ENCODE measurements around the gene PGS1. TPM values are rescaled to one million over a fixed set of nuclear protein-coding genes. Genes with fewer than 3 reads are reported as not detected.

PGS1 gene
- total and polyA plus RNA-seq, 2 donors, result 33.7 to 44.0 TPM

DNA sequence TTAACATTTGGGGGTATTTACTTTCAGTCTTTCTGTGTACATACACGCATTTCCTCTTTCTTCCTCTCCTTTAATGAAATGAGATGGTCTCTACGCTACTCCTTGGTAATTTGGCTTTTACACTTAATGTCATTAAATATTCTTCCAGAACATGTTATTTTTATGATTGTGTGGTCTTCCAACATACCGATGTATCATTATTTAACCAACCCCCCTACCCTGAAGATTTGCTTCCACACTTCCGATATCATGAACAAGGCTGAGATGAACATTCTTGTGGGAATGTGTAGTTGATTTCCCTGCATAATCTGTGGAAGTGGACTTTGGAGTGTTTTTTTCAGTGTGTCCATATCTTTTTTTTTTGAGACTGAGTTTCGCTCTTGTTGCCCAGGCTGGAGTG, 2.3 kb upstream of the PGS1 start:
- Histone ChIP-seq H3K4me3 (ENCODE audit: low read depth, low read length) (no peak overlapping the region), H3K36me3 (ENCODE audit: insufficient read depth) (no peaks in the 10 kb centered on the region), H3K4me1 (ENCODE audit: insufficient read depth) (no peaks in the 10 kb centered on the region), H3K27ac (ENCODE audit: low read depth) (no peak overlapping the region)
- 86% methylated on average over 5 of the region's 5 CpGs for WGBS
- no peak for DNase-seq (ENCODE audit: extremely low spot score)

DNA sequence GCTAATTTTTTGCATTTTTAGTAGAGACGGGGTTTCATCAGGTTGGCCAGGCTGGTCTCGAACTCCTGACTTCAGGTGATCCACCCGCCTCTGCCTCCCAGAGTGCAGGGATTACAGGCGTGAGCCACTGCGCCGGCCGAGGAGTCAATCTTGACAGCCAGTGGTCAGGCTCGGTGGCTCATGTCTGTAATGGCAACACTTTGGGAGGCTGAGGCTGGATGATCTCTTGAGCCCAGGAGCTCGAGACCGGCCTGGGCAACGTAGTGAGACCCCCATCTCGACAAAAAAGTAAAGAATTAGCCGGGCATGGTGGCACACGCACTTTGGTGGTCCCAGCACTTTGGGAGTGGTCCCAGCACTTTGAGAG, 608 bp upstream of the PGS1 start:
- 50% methylated on average over 14 of the region's 14 CpGs for WGBS
- DNase-seq (ENCODE audit: extremely low spot score), result no peak
- H3K4me3 ChIP-seq (ENCODE audit: low read depth, low read length), result peak overlapping the region; percentile 88
- no peaks in the 10 kb centered on the region for H3K4me1 ChIP-seq (ENCODE audit: insufficient read depth)
- no peaks in the 10 kb centered on the region for H3K36me3 ChIP-seq (ENCODE audit: insufficient read depth)
- H3K27ac ChIP-seq (ENCODE audit: low read depth), result peak overlapping the region; percentile 85

- Histone ChIP-seq H3K4me3 (ENCODE audit: low read depth, low read length) (peak overlapping the region; percentile 88), H3K27ac (ENCODE audit: low read depth) (peak overlapping the region; percentile 85), H3K36me3 (ENCODE audit: insufficient read depth) (no peaks in the 10 kb centered on the region), H3K4me1 (ENCODE audit: insufficient read depth) (no peaks in the 10 kb centered on the region)
- no peak for DNase-seq (ENCODE audit: extremely low spot score)
- 6% methylated on average over 7 of the region's 7 CpGs for WGBS
Measured at GRCh38 chr17:78379131-78379491, 662 bp downstream of the PGS1 start.

GRCh38 chr17:78380370-78380769, 1.9 kb downstream of the PGS1 start:
- H3K4me3 ChIP-seq (ENCODE audit: low read depth, low read length), result no peak overlapping the region
- H3K4me1 ChIP-seq (ENCODE audit: insufficient read depth), result no peaks in the 10 kb centered on the region
- no peak for DNase-seq (ENCODE audit: extremely low spot score)
- no peaks in the 10 kb centered on the region for H3K36me3 ChIP-seq (ENCODE audit: insufficient read depth)
- H3K27ac ChIP-seq (ENCODE audit: low read depth), result no peak overlapping the region
- 86% methylated on average over 5 of the region's 5 CpGs for WGBS

DNA sequence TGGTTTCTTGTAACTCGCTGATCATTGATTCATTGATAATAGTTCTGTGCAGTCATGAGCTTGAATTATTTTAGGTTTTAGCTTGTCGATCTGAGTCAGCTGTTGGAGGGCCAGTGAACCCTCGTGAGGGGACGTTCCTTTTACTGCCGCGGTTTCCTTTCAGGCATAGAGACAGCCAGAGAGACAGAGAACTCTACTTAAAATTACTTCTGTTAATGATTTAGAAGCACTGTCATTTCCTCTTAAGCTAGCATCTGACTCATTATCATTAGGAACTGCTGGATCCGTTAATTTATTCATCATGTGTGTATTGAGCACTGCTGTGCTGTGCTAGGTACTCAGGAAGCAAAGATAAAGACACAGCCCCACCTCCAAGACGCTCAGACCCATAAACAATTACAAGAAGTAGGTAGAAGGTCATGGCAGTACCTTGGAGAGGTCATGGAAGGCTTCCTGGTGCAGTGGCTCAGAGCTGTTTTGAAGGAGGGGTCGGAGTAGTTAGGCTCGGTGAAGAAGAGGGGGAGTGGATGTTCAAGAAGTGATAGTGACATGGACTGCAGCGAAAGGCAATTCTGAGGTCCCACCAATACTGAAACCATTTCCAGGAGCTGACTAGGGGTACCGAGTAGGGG, 3.3 kb downstream of the PGS1 start:
- Histone ChIP-seq H3K4me1 (ENCODE audit: insufficient read depth) (no peaks in the 10 kb centered on the region), H3K27ac (ENCODE audit: low read depth) (no peak overlapping the region), H3K36me3 (ENCODE audit: insufficient read depth) (no peaks in the 10 kb centered on the region), H3K4me3 (ENCODE audit: low read depth, low read length) (no peak overlapping the region)
- 61% methylated on average over 12 of the region's 12 CpGs for WGBS
- DNase-seq (ENCODE audit: extremely low spot score), result no peak

GRCh38 chr17:78383725-78384471, 5.4 kb downstream of the PGS1 start:
- peaks cover 2% of the 10 kb centered on the region for H3K4me1 ChIP-seq (ENCODE audit: insufficient read depth)
- no peak overlapping the region for H3K4me3 ChIP-seq (ENCODE audit: low read depth, low read length)
- H3K36me3 ChIP-seq (ENCODE audit: insufficient read depth), result no peaks in the 10 kb centered on the region
- no peak for DNase-seq (ENCODE audit: extremely low spot score)
- WGBS, result 38% methylated on average over 15 of the region's 15 CpGs
- H3K27ac ChIP-seq (ENCODE audit: low read depth), result peak overlapping the region; percentile 89

GRCh38 chr17:78384479-78385175, 6.2 kb downstream of the PGS1 start:
- H3K4me3 ChIP-seq (ENCODE audit: low read depth, low read length), result no peak overlapping the region
- no peak for DNase-seq (ENCODE audit: extremely low spot score)
- H3K27ac ChIP-seq (ENCODE audit: low read depth), result peak overlapping the region; percentile 81
- H3K4me1 ChIP-seq (ENCODE audit: insufficient read depth), result peaks cover 2% of the 10 kb centered on the region
- WGBS, result 81% methylated on average over 23 of the region's 23 CpGs
- no peaks in the 10 kb centered on the region for H3K36me3 ChIP-seq (ENCODE audit: insufficient read depth)

- Histone ChIP-seq H3K27ac (ENCODE audit: low read depth) (no peak overlapping the region), H3K4me1 (ENCODE audit: insufficient read depth) (peaks cover 2% of the 10 kb centered on the region), H3K36me3 (ENCODE audit: insufficient read depth) (no peaks in the 10 kb centered on the region), H3K4me3 (ENCODE audit: low read depth, low read length) (no peak overlapping the region)
- no peak for DNase-seq (ENCODE audit: extremely low spot score)
- 45% methylated on average over 10 of the region's 10 CpGs for WGBS
Measured at GRCh38 chr17:78387977-78388941, 9.8 kb downstream of the PGS1 start.

GRCh38 chr17:78390241-78391050, 12.0 kb downstream of the PGS1 start:
- peaks cover 2% of the 10 kb centered on the region for H3K4me1 ChIP-seq (ENCODE audit: insufficient read depth)
- H3K4me3 ChIP-seq (ENCODE audit: low read depth, low read length), result no peak overlapping the region
- H3K27ac ChIP-seq (ENCODE audit: low read depth), result no peak overlapping the region
- 69% methylated on average over 15 of the region's 15 CpGs for WGBS
- H3K36me3 ChIP-seq (ENCODE audit: insufficient read depth), result no peaks in the 10 kb centered on the region
- no peak for DNase-seq (ENCODE audit: extremely low spot score)

DNA sequence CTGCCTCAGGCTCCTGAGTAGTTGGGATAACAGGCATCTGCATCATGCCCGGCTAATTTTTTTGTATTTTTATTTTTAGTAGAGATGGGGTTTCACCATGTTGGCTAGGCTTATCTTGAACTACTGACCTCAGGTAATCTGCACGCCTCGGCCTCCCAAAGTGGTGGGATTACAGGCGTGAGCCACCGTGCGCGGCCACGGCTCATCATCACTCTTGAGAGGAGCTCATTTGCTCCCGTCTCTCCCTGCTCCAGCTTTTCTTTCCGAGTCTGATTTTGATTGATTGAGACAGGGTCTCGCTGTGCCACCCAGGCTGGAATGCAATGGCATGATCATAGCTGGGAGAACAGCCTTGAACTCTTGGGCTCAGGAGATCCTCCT, 12.6 kb downstream of the PGS1 start:
- 97% methylated on average over 11 of the region's 11 CpGs for WGBS
- DNase-seq (ENCODE audit: extremely low spot score), result no peak
- H3K4me1 ChIP-seq (ENCODE audit: insufficient read depth), result peaks cover 2% of the 10 kb centered on the region
- no peak overlapping the region for H3K4me3 ChIP-seq (ENCODE audit: low read depth, low read length)
- no peak overlapping the region for H3K27ac ChIP-seq (ENCODE audit: low read depth)
- H3K36me3 ChIP-seq (ENCODE audit: insufficient read depth), result no peaks in the 10 kb centered on the region

- peaks cover 2% of the 10 kb centered on the region for H3K4me1 ChIP-seq (ENCODE audit: insufficient read depth)
- 59% methylated on average over 4 of the region's 4 CpGs for WGBS
- H3K4me3 ChIP-seq (ENCODE audit: low read depth, low read length), result no peak overlapping the region
- no peaks in the 10 kb centered on the region for H3K36me3 ChIP-seq (ENCODE audit: insufficient read depth)
- no peak for DNase-seq (ENCODE audit: extremely low spot score)
- H3K27ac ChIP-seq (ENCODE audit: low read depth), result no peak overlapping the region
Measured at GRCh38 chr17:78391843-78392242, 13.4 kb downstream of the PGS1 start.

DNA sequence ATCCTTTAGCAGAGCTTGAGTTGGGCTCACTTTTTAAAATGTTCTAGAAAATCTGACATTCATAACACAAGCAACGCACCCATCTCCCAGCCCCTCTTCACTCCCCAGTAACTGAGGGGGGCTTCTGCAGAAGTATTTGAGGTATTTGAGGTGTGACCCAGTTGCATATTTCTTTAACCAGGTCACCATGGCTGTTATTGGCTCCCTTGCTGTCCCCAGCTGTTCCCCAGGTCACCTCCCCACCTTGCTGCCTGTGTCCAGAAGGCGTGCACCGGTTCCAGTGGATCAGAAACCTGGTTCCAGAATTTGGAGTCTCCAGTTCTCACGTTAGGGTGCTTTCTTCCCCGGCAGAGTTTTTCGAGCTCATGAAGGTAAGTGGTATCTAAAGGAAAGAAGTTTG, 13.8 kb downstream of the PGS1 start:
- Histone ChIP-seq H3K36me3 (ENCODE audit: insufficient read depth) (no peaks in the 10 kb centered on the region), H3K4me1 (ENCODE audit: insufficient read depth) (peaks cover 2% of the 10 kb centered on the region), H3K27ac (ENCODE audit: low read depth) (no peak overlapping the region), H3K4me3 (ENCODE audit: low read depth, low read length) (no peak overlapping the region)
- 93% methylated on average over 6 of the region's 6 CpGs for WGBS
- DNase-seq (ENCODE audit: extremely low spot score), result no peak

DNA sequence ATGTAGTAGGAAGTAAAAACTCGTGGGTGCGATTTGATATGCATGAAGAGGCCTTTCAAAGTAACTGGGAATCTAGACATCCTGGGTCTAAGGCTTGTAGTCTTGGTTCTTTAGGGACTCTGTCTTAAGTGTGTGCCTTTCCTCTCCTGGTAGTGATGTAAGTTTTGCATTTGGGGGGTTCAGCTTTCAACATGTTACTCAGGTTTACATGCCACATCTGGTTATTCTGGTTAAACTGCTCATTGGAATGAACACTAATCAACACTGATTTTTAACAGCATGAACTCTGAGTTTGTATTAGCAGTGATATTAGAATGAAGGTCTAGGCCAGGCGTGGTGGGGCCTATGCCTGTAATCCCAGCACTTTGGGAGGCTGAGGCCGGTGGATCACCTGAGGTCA, 15.1 kb downstream of the PGS1 start:
- no peak overlapping the region for H3K27ac ChIP-seq (ENCODE audit: low read depth)
- no peak overlapping the region for H3K4me3 ChIP-seq (ENCODE audit: low read depth, low read length)
- DNase-seq (ENCODE audit: extremely low spot score), result no peak
- WGBS, result 92% methylated on average over 4 of the region's 4 CpGs
- no peaks in the 10 kb centered on the region for H3K4me1 ChIP-seq (ENCODE audit: insufficient read depth)
- no peaks in the 10 kb centered on the region for H3K36me3 ChIP-seq (ENCODE audit: insufficient read depth)

Data from urinary bladder (tissue), 4 donors.